ACC112 (cell line): ENCODE measurements around the gene TMEM89.

Experiments used
- H2AFZ ChIP-seq: fragments of 200-600 bp; sonication (generic); one replicate; pipeline ENCODE4 v1.6.0; 2017; ENCODE audit warnings: antibody characterized with exemption, low read length; ENCODE audit not compliant: unreplicated experiment
- H3K27ac ChIP-seq: fragments of 200-600 bp; sonication (generic); 2 replicates; pipeline ENCODE4 v1.5.1; 2014; ENCODE audit warnings: low read depth, mild to moderate bottlenecking, antibody characterized with exemption, low read length, moderate library complexity
- H3K27me3 ChIP-seq: fragments of 200-600 bp; sonication (generic); 2 replicates; pipeline ENCODE4 v1.6.1; 2014; ENCODE audit warnings: mild to moderate bottlenecking, antibody characterized with exemption, low read length, moderate library complexity, mixed read lengths; ENCODE audit not compliant: insufficient read depth
- H3K36me3 ChIP-seq: fragments of 200-600 bp; sonication (generic); 2 replicates; pipeline ENCODE4 v1.6.1; 2016; ENCODE audit warnings: mild to moderate bottlenecking, antibody characterized with exemption, low read length, moderate library complexity, mixed read lengths; ENCODE audit not compliant: insufficient read depth
- H3K4me1 ChIP-seq: fragments of 200-600 bp; sonication (generic); one replicate; pipeline ENCODE4 v1.6.1; 2016; ENCODE audit warnings: low read length, mixed read lengths; ENCODE audit not compliant: insufficient read depth, unreplicated experiment, control insufficient read depth
- H3K4me3 ChIP-seq: fragments of 200-600 bp; sonication (generic); 2 replicates; pipeline ENCODE4 v1.5.1; 2014; ENCODE audit warnings: mild to moderate bottlenecking, low read depth, low read length
- H3K79me2 ChIP-seq: fragments of 200-600 bp; sonication (generic); one replicate; pipeline ENCODE4 v1.6.0; 2016; ENCODE audit warnings: low read length; ENCODE audit not compliant: control insufficient read depth, unreplicated experiment, insufficient read depth

Gene TMEM89

DNA sequence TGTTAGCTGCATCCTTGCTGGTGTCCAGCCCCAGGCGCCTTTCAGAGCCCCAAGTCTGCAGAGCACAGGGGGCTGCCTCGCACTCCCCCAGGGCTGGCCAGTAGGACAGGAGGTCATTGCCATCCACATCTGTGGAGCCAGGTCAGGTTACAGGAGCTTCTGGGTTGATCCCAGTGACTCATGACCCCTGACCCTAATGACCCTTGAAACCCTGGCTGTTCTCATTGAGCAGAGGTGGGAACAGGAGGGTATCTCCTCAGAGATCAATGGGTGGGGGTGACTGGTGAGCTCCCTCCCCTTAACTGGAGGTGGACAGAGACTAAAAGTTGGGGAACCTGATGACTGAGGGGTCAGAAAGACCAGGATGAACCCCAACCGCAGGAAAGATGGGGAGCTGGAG is 19.8 kb upstream of the TMEM89 start:
- H2AFZ ChIP-seq = no peak overlapping the region
- H3K79me2 ChIP-seq = no peaks in the 10 kb centered on the region
- peaks cover 6% of the 10 kb centered on the region for H3K4me1 ChIP-seq
- no peak overlapping the region for H3K27ac ChIP-seq
- no peak overlapping the region for H3K4me3 ChIP-seq
- H3K27me3 ChIP-seq = no peaks in the 10 kb centered on the region
- no peaks in the 10 kb centered on the region for H3K36me3 ChIP-seq

DNA sequence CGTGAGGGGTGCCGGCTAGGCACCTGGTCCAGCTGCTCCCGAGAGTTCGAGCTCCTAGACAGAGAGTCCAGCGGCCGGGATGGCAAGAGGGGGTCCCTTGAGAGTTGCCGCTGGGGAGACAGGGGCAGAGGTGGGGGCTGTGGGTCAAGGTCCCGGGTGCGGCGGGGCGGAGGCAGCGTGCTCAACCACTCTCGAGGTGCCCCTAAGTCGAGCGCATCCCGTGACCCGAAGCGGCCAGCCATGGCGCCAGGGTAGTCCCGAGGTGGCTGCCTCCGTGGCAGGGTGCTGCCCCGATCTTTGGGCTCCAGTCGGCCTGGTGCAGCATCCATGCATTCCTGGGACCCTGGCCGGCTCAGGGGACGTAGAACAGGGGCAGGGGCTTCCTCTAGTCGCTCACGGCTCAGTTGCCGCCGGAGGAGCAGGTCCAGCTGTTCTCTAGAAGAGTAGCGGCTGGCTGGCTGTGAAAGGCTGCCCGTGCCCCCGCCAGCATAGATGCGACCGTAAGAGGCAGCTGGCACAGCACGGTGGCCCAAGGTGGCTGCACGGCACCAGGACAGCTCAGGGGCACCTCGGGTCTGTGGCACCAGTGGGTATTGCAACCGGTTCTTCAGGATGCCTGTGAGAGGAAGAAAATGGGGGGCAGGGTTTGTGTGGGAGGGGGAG is 18.5 kb upstream of the TMEM89 start:
- Histone ChIP-seq H3K4me3 (no peak overlapping the region), H2AFZ (no peak overlapping the region), H3K4me1 (peaks cover 11% of the 10 kb centered on the region), H3K36me3 (no peaks in the 10 kb centered on the region), H3K79me2 (peaks cover 6% of the 10 kb centered on the region), H3K27ac (no peak overlapping the region), H3K27me3 (no peaks in the 10 kb centered on the region)

DNA sequence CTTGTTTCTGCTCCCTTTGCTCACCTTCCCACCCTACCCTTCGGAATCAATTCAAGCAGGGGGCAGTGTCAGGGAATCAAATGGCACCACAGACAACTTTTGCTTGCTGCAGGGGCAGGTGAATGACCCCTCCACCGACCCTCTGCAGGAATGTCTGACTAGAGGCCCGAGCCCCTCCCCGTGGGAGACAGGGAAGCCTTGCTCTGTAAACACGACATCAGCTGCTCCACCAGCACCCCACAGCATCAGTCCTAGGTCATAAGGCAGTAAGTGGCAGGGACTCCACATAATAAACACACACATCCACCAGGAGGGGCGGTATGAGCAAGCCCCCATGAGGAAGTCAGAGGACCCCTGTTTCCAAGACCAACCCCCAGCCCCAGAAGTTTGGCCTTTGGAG is 15.7 kb upstream of the TMEM89 start:
- H3K36me3 ChIP-seq = peaks cover 10% of the 10 kb centered on the region; the same call in 1 of the 2 replicates
- H3K27ac ChIP-seq = no peak overlapping the region
- no peaks in the 10 kb centered on the region for H3K27me3 ChIP-seq
- H2AFZ ChIP-seq = no peak overlapping the region
- H3K4me3 ChIP-seq = no peak overlapping the region
- peaks cover 19% of the 10 kb centered on the region for H3K79me2 ChIP-seq
- H3K4me1 ChIP-seq = peaks cover 20% of the 10 kb centered on the region

DNA sequence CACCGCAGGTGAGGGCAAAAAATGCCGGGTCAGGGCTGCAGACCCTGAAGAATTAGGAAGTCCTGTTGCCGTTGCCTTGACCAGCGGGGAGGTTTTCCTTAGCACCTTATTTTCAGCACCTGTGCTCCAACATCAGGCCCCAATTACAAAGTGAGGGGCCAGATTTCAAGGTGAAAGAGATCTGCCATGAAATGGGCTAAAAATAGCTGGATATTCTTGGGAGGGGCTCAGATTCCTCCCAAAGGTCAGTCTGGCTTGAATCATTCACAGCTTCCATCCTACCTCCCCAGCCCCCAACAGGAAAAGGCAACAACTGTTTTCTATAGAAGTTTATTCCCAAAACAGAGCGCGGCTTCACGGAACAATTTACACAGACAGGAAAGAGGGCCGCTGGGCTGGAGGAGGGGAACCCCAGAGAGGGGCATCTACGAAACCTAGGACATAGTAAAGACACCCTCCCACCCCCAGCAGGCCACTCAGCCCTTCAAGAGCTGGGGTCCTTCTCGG is 14.6 kb upstream of the TMEM89 start:
- no peak overlapping the region for H3K27ac ChIP-seq

DNA sequence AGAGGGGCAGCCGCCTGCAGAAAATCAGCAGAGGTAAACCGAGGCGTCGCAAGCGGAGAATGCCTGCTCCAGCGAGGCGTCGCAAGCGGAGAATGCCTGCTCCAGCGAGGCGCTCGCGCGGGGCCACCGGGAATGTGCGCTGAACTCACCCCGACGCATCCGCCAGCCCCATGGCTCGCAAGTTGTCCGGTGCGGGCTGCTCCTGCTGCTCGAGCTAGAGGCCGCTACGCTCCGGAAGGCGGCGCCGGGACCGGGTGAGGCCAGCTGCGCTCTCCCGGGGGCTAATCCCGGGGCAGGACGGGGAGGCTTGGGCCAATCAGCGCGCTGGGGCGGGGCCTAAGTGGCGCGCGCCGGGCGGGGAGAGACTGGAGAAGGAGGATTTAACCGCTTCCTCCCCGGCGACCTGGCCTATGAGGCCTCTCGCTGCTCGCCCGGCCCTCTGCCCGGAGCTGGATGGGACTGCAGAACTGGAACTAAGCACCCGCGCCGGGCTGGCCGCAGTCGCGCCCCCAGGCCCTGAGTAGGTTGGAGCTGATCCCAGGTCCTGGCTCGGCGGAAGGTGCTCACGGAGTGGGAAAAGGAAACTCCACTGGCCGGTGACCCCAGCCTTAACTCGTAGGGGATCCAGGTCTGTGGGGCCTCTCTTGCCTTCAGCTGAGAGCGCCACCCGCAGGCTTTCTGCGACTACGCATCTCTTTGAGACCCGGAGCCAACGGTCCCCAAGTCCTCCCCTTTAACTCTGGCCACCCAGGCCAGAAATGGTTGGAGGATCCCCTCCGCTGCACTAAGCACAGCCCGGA is 13.9 kb upstream of the TMEM89 start, which contains the start of gene SLC26A6:
TSS of gene SLC26A6 (minus strand) at position 240 of the 800 bp plus-strand sequence. CDS start at position 172, 68 bp downstream.
- Histone ChIP-seq H3K79me2 (peaks cover 19% of the 10 kb centered on the region), H3K4me1 (peaks cover 20% of the 10 kb centered on the region), H3K4me3 (peak within 1 kb of the TSS; percentile 87), H2AFZ (peak within 1 kb of the TSS; percentile 16), H3K27me3 (no peaks in the 10 kb centered on the region), H3K36me3 (peaks cover 14% of the 10 kb centered on the region; the same call in 1 of the 2 replicates), H3K27ac (peak within 1 kb of the TSS; percentile 18; the same call in 1 of the 2 replicates)

More for the DNA sequence above, 14.6 kb upstream of the TMEM89 start:
- H3K4me1 ChIP-seq = peaks cover 20% of the 10 kb centered on the region
- peaks cover 14% of the 10 kb centered on the region; the same call in 1 of the 2 replicates for H3K36me3 ChIP-seq
- peak overlapping the region; percentile 7 for H2AFZ ChIP-seq
- peaks cover 19% of the 10 kb centered on the region for H3K79me2 ChIP-seq
- no peaks in the 10 kb centered on the region for H3K27me3 ChIP-seq
- H3K4me3 ChIP-seq = peak overlapping the region; percentile 87

DNA sequence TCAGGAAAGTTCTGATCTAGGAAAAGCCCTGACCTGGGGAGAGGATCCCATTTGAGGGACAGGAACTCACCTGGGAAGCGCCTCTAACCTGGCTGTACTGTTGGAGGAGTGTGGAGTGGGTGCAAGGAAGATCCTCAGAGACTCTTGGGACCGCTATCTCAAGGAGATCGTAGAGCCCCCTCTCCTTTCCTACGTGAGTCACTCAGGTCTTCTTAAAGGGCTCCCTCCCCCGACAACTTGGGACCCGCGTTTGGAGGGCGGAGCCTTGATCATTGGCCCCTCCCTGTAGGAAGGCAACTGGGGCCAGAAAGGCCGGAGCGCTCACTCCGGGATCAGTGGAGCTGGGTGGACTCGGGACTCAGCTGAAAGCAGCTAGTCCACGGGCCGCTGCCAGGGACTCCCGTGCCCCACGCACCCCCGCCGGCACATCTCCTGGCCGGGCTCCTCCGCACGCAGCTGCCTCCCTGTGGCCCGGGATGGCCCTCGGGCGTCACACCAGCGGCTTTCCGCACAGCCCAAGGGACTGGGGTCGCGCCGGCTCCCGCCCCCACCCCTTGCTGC is 13.2 kb upstream of the TMEM89 start:
- Histone ChIP-seq H3K4me1 (peaks cover 20% of the 10 kb centered on the region), H3K27ac (no peak overlapping the region), H3K27me3 (no peaks in the 10 kb centered on the region), H3K79me2 (peaks cover 19% of the 10 kb centered on the region), H3K4me3 (peak overlapping the region; percentile 87), H3K36me3 (peaks cover 14% of the 10 kb centered on the region; the same call in 1 of the 2 replicates), H2AFZ (peak overlapping the region; percentile 16)

DNA sequence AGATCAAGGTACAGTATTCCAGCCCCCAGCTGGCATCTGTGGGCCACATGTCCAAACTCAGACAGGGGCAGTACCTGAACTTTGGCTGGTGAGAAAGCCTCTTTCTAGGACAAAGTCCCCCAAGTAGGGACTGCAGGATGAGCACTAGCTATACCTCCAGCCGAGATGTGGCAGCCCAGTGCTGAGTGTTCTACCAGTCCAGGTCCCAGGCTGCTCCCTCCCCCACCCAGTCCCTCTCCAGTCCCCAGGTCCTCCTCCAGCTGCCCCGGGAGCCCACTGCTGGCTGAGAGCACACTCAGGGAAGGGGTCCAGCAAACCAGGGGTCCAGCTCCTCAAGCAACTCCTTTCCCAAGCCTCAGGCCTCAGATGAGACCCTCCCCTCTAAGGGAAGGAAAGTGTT is 12.2 kb upstream of the TMEM89 start:
- H3K27ac ChIP-seq = no peak overlapping the region
- peaks cover 14% of the 10 kb centered on the region; the same call in 1 of the 2 replicates for H3K36me3 ChIP-seq
- peak overlapping the region; percentile 87 for H3K4me3 ChIP-seq
- H3K27me3 ChIP-seq = no peaks in the 10 kb centered on the region
- peaks cover 19% of the 10 kb centered on the region for H3K79me2 ChIP-seq
- H2AFZ ChIP-seq = no peak overlapping the region
- H3K4me1 ChIP-seq = peaks cover 20% of the 10 kb centered on the region

DNA sequence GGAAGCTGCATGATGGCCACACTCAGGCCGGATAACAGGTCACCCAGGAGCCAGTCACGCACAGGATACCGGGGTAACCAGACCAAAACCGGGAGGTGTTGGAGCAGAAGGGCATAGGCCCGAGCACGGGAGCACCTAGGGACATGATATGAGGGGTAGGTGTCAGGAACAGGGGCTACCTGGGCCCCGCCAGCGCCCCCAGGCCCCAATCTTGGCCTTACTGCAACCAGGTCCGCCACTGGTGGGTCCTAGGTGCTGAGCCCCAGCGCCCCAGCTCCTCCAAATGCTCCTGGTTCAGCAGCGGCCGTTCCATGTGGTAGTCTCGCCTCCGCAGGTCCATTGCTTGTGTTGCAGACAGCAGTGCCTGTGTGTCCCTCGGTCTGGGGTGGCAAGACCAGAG is 11.7 kb upstream of the TMEM89 start:
- Histone ChIP-seq H3K27ac (no peak overlapping the region), H2AFZ (no peak overlapping the region), H3K27me3 (no peaks in the 10 kb centered on the region), H3K4me3 (peak overlapping the region; percentile 87), H3K4me1 (peaks cover 20% of the 10 kb centered on the region), H3K36me3 (peaks cover 14% of the 10 kb centered on the region; the same call in 1 of the 2 replicates), H3K79me2 (peaks cover 19% of the 10 kb centered on the region)

DNA sequence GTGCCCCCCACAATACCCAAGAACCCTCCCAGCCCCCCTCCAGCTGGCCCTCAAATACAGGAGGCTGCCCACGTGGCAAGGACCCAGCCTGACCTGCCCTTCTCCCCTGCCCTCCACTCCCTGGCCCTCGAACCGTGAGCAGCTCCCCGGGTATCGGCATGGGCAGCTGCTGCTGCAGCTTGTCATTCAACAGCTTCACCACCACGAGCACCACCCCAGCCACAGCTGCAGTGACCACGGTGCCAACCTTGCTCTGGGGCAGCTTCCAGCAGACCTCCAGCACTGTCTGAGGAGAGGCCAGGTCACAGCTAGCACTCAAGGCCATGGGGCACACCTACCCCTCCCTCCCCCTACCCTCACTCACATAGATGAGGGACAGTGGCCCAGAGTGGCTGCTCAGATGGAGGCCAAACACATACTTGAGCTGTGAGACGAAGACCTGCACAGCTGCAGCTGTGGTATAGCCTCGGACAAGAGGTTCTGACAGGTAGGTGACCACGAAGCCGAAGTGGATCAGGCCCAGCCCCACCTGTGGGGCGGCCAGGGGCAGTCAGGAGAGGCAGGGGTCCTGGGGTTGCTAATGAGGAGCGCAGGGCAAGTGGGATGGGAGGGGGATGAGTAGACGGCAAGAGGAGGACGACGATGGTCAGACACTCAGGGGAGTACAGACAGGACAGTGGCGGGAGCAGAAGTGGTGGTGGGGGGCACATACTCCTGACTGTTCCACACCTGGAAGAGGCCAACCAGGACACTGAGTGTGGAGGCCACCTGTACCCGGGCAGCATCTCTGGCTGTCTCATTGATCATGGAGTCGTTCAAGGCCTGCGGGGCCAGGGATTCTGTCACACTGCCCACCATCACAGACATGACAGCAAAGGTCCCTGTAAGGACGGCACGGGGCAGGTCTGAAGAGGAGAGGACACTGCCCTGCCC is 10.2 kb upstream of the TMEM89 start:
- no peak overlapping the region for H3K27ac ChIP-seq
- no peaks in the 10 kb centered on the region for H3K27me3 ChIP-seq
- peaks cover 19% of the 10 kb centered on the region for H3K79me2 ChIP-seq
- H3K4me1 ChIP-seq = peaks cover 18% of the 10 kb centered on the region
- peaks cover 20% of the 10 kb centered on the region; the same call in 1 of the 2 replicates for H3K36me3 ChIP-seq
- H2AFZ ChIP-seq = no peak overlapping the region
- H3K4me3 ChIP-seq = no peak overlapping the region
